ENCODE results near the gene ZDHHC7.

The ZDHHC7 gene

DNA sequence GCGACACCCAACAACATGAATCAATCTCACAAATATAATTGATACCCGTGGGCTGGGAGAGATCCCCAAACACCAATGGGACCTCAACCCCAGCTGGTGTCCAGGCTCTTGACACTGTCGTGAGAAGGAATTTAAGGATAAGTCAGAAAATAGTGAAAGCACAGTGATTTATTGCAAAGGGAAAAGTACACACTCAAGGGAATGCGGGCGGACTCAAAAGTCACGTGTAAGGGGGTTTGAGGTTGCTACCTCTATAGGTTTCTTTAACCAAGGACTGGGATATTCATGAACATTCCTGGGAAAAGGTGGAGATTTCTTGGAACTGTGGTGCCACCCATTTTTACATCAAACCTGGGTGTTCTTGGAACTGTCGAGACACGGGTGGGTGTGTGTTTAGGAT, 6.3 kb upstream of the ZDHHC7 start:
- no peak for DNase-seq

- DNase-seq = peak; percentile 43
Observed at GRCh38 chr16:85017151-85017550, 5.8 kb upstream of the ZDHHC7 start.

GRCh38 chr16:85015481-85016187, 4.3 kb upstream of the ZDHHC7 start:
- no peak for DNase-seq

DNA sequence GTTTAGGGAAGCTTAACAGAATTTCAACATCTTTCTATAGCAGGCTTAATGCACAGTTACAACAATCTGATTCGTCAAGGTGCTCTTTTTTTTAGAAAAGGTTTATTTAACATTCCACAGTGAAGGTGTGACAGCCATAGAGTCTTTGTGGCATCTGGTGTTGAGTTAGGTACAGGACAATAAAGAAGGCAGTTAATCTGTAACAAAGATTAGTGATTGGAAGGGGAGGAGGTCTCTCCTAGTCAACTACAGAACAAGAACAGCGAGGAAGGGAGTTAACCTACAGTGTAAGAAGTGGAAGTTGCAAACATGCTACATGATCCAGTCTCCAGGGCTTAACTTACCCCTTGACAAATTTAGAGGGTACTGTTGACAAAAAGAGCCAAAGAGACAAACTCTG, 3.0 kb upstream of the ZDHHC7 start:
- no peak for DNase-seq

DNA sequence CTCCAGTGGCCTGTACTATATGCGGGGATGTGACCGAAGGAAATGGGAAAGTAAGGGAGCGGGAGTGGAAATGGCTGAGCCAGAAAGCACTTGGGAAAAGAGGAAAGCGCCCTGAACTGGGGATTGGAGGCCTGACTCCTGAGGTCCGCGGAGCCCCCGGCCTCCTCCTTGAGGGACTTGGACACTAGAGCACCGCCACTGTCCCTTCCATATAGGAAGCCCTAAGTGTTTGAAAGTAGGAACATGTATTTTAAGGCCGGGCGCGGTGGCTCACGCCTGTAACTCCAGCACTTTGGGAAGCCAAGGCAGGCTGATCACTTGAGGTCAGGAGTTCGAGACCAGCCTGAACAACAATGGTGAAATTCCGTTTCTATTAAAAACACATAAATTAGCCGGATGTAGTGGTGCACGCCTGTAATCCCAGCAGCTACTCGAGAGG, 530 bp upstream of the ZDHHC7 start:
- DNase-seq = no peak

DNA sequence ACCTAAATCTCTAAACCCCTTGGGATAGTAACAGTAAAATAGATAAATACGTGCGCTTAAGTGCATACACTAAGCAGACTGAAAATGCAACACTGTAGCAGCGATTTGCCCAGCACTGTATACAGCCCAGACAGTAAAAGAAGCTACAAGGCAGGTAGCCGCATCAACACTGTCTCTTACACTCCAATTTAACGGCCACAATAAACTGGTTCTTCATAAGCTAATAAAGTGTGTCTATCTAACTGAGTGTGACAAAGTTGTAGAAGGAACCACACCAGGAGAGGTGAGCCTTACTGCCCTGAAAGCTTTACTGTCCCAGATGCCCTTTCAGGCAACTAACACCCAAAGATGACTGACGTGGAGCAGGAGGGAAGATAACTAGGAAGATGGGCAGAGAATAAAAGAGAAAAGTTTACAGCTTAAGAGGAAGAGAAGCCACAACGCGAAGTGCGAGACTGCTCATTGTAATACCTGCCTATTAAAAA, 847 bp downstream of the ZDHHC7 start:
- no peak for DNase-seq

- no peak for DNase-seq
Observed at GRCh38 chr16:85008271-85008670, 3.1 kb downstream of the ZDHHC7 start.

DNA sequence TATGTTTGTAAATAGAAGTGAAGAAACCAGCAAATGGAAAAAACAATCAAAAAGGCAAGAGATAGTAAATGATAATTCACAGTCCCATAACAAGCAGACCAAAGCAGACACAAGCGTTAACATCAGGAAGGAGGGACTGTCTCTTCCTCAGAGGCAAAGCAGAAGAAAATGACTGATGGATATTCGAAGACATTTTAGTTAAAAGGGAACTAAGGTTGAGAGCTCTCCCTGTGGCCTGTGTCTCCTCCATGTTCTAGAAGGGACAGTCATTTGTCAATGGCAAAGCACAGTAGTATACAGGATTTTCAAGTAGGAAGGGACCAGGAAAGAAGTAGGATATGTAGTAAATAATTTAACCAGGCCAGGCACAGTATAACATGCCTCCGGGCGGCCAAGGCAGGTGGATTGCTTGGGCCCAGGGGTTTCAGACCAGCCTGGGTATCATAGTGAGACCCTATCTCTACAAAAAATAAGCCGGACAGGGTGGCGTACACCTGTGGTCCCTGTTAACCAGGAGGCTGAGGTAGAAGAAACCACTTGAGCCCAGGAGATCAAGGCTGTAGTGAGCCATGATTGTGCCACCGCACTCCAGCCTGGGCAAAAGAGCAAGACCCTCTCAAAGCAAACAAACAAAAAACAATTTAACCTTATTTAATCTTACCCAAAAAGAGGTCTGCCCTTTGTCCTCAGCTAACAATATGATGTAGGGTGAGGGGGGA, 3.7 kb downstream of the ZDHHC7 start:
- DNase-seq = no peak

- no peak for DNase-seq
Observed at GRCh38 chr16:85006639-85007038, 4.7 kb downstream of the ZDHHC7 start.

- no peak for DNase-seq
Observed at GRCh38 chr16:85005285-85006069, 5.9 kb downstream of the ZDHHC7 start.

- DNase-seq = no peak
Observed at GRCh38 chr16:85004587-85005205, 6.6 kb downstream of the ZDHHC7 start.

DNA sequence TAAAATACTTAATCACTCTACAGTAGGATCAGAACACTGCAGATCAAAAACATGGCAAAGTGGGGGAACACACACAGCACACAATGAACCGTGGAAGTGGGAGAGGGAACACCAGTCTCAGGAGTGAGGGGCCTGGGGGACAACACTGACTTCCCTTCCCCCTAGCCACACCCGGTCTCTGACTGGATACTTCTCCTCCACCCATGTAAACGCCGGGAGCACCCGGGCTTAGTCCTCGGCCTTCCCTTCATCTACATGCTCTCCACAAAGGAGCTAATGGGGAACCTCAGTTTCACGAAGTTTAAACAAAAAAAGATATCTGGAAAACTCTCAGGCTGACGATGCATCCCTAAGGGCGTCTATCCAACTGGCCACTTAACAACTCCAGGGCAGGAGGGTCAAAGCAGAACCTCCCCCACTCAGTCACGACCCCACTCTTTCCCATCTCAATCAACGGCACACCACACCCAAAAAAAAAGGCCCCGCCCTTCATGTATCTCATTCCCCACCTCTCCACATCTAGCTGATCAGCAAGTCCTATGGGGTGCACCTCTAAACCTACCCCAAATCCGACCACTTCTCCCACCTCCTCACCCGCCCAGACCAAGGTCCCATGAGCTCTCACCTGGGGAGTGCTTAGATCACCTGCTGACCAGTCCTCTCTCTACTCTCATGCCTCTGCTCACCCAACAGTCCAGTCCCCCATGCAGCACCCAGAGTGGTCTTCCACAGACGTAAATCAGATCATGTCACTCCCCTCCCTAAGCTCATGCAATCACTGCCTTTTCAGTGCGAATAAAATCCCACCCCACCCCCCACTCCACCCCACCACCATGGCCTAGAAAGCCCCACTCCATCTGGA, 7.4 kb downstream of the ZDHHC7 start:
- no peak for DNase-seq

DNA sequence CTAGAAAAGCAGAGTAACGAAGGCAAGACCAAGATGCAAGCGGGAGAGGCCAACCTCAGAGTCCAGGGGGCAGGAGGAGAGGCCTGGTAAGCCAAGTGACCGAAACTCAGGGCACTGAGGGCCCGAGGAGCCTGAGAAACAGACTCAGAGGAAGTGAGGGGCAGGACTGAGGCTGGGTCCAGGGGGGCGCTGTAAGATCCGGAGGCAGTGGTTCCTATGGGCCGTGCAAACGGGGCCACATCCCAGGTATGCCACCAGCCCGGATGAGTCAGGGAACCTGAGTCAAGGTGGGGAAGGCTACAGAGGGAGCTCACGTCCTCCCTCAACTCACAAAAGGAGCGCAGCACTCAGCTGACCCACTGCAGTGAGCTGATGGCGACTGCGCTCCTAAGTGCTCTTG, 8.3 kb downstream of the ZDHHC7 start:
- DNase-seq = no peak

DNA sequence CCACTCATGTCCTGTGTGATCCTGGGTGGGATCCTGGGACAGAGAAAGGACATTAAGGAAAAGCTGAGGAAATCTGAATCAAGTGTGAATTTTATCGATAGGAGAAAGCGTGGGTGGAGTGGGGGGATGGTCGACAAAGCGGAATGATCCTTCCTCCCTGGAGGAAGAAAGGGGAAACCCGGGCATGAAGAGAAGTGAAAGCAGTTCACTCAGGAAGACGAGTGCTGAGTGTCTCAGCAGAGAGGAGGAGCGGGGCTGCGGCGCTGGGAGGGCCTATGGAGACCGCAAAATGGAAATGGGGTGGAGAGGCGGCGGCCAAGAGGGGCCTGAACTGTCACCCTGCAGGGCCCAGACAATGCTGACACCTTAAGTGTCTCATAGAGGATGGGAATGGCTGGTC, 8.7 kb downstream of the ZDHHC7 start:
- DNase-seq = no peak

GRCh38 chr16:85002099-85002541, 9.2 kb downstream of the ZDHHC7 start:
- DNase-seq = no peak

- DNase-seq = no peak
Observed at GRCh38 chr16:84999857-85000480, 11.4 kb downstream of the ZDHHC7 start.

DNA sequence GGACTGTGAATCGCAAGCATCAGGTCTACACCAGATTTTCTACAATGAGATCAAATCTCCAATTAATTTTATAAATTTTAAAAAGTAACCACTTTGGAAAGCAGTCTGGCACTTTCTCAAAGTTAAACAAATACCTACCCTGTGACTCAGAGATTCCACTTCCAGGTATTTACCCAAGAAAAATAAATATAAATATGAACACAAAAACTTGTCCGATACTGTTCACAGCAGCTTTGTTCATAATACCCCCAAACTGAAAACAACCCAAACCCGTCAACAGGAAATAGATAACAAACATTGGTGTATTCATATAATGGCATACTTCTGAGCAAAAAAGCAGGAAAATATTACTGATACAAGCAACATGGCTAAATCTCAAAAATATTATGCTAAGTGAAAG, 12.1 kb downstream of the ZDHHC7 start:
- DNase-seq = no peak

DNA sequence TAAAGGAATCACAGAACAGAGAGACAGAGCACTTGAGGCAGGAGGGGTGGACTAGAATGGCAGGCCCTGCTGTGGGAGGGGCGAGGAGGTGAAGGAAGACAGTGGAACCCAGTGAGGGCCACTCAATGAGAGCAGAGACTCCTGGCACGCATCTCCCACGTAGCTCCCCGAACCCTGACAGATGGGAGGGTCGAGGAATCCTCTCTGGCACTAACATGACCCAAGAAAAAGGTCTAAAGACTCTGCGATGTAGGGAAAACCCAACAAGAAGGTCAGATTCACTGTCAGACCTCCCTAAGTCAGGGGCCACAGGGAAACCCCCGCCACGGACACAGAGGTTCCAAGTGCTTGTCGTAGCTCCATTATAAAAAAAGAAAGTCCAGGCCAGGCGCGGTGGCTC, 15.0 kb downstream of the ZDHHC7 start:
- DNase-seq = no peak

- no peak for DNase-seq
Observed at GRCh38 chr16:84995663-84996062, 15.7 kb downstream of the ZDHHC7 start.

- DNase-seq = no peak
Observed at GRCh38 chr16:84993926-84994325, 17.4 kb downstream of the ZDHHC7 start.

DNA sequence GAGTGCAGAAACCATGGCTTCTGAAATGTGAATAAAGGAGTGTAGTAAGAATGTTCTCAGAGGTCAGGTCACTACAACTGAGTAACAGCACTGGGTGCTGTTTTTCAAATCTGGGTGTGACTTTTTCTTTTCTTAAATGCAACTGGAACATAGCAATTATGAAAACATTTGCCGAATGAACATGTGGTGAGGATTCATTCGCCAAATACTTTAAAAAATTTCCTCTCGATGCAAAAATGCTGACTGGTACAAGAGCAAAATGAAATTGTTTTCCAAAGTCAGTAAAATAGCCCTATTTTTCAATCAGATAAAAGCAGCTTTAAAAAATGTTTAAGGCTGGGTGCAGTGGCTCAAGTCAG, 18.6 kb downstream of the ZDHHC7 start:
- DNase-seq = no peak

GRCh38 chr16:84990782-84991181, 20.6 kb downstream of the ZDHHC7 start:
- DNase-seq = no peak
